ENCODE measurements around the gene YDJC.

DNA sequence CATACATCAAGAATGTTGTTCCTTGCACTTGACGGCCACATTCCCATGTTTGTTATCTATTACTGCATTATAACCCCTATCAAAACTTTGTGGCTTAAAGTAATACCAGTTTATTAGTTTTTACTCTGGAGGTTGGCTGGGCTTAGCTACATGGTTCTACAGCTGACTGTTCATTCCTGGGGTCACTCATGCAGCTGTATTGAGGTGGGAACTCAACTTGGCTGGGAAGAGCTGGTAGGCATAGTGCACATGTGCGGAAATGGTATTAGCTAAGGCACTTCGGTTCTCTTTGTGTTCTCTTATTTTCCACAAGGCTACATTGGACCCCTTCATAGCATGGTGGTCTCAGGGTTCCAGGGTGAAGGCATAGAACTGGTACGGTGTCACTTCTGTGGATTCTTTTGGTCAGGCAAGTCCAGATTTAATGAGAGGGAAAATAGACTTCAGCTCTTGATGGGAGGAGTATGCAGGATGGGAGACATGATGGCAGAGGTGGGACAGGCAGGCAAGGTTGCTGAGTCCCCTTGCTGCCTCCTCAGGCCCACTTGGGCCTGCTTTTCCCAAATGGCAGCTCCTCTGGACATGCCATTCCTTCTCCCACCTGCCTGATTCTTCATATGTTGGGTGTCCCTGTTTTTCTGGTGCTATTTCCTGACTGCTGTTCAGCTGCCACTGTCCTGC lies 16.1 kb downstream of the YDJC start:
- no peak for TF ChIP-seq POLR2AphosphoS5 (IDR thresholded peaks at IDR 0.05; ENCODE audit: low read depth, low read length)
- no peak for TF ChIP-seq CHD2 (IDR thresholded peaks at IDR 0.05; ENCODE audit: low read length)
- TF ChIP-seq, protein P1, sequence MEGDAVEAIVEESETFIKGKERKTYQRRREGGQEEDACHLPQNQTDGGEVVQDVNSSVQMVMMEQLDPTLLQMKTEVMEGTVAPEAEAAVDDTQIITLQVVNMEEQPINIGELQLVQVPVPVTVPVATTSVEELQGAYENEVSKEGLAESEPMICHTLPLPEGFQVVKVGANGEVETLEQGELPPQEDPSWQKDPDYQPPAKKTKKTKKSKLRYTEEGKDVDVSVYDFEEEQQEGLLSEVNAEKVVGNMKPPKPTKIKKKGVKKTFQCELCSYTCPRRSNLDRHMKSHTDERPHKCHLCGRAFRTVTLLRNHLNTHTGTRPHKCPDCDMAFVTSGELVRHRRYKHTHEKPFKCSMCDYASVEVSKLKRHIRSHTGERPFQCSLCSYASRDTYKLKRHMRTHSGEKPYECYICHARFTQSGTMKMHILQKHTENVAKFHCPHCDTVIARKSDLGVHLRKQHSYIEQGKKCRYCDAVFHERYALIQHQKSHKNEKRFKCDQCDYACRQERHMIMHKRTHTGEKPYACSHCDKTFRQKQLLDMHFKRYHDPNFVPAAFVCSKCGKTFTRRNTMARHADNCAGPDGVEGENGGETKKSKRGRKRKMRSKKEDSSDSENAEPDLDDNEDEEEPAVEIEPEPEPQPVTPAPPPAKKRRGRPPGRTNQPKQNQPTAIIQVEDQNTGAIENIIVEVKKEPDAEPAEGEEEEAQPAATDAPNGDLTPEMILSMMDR (IDR thresholded peaks at IDR 0.05; ENCODE audit: control extremely low read depth in 1 of 3, insufficient read depth in 1 of 3, low read depth in 1 of 3, low read length in 3 of 3) = no peak
- TF ChIP-seq, protein P2, sequence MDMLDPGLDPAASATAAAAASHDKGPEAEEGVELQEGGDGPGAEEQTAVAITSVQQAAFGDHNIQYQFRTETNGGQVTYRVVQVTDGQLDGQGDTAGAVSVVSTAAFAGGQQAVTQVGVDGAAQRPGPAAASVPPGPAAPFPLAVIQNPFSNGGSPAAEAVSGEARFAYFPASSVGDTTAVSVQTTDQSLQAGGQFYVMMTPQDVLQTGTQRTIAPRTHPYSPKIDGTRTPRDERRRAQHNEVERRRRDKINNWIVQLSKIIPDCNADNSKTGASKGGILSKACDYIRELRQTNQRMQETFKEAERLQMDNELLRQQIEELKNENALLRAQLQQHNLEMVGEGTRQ (IDR thresholded peaks at IDR 0.05; ENCODE audit: low read length) = no peak
- TF ChIP-seq ZNF274 (IDR thresholded peaks at IDR 0.05; ENCODE audit: borderline replicate concordance, extremely low read depth, low read length) = no peak
- TF ChIP-seq RAD21 (IDR thresholded peaks at IDR 0.05 in 1 of 2, conservative IDR thresholded peaks at IDR 0.05 in 1 of 2; ENCODE audit: low read depth in 2 of 2, low read length in 2 of 2) = no peak
- no peak for TF ChIP-seq SAP30 (IDR thresholded peaks at IDR 0.05; ENCODE audit: insufficient read depth, insufficient replicate concordance, low read length)
- no peak for TF ChIP-seq PHF8 (conservative IDR thresholded peaks at IDR 0.05; ENCODE audit: low read depth, low read length)
- TF ChIP-seq MAFK (IDR thresholded peaks at IDR 0.05; ENCODE audit: low read depth, low read length) = no peak
- no peak for TF ChIP-seq EZH2 (IDR thresholded peaks at IDR 0.05; ENCODE audit: low read depth, low read length, severe bottlenecking)
- TF ChIP-seq KDM1A (IDR thresholded peaks at IDR 0.05; ENCODE audit: borderline replicate concordance, low read length) = no peak
- TF ChIP-seq EP300 (IDR thresholded peaks at IDR 0.05; ENCODE audit: borderline replicate concordance in 1 of 2, low read depth in 2 of 2, low read length in 2 of 2) = no peak
- no peak for TF ChIP-seq SP2 (IDR thresholded peaks at IDR 0.05; ENCODE audit: low read length)
- TF ChIP-seq CBX8 (IDR thresholded peaks at IDR 0.05; ENCODE audit: borderline replicate concordance, low read depth, low read length) = no peak

All from H1 (cell line).